ENCODE measurements around the gene RABGGTB. TPM values are rescaled to one million over a fixed set of nuclear protein-coding genes. Genes with fewer than 3 reads are reported as not detected.
"Not testable (repeated sequence)": the region's sequence is repeated elsewhere in the genome, so short reads cannot be mapped to it uniquely, and the experiment has no call there.

Gene RABGGTB
- total RNA-seq (2014; rRNA removed; shearing (Covaris generic)): 144 and 184 TPM in 2 replicates

DNA sequence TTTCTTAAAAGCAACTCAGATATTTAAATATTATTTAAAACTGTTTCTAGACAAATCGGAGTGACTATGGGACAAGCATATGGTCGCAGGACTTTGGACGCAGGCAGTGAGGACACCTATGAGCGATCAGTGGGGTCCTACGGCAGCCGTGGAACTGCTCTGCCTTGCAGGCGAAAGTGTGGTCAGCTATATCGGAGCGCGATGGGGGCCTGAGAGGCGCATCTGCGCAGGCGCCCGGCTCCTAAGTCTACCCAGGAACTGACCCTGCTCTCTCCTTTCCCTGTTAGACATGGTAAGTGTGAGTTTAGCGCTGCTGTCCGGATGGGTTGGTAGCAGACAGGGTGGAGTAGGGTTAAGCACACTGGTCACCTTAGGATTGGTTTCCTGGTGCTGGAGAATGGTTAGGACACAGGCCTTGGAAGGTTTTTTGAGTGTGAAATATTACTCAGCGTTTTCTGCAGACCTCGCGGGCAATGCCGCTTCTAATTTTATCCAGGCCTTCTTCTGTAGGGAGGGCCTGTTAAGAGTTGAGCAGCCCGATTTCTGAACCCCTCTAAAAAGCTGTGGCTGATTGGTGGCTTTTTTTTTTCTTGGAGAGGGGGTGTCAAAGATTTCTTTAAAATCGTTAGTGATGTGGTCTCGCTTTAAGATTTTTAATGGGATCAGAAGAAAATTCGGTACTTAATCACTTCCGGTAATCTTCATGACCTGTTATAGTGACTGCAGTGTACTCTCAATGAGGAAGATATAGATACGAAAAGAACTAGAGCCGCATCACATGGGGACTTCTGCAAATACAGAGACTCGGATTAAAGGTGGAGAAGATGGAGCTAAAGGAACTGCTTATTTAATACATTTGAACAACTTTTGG lies at the start of gene RABGGTB:
TSS of gene RABGGTB (plus strand) at position 274 of the 871 bp plus-strand sequence. CDS start at position 290, 16 bp downstream.
- Histone ChIP-seq H3K27me3 (replicated peaks) (no peaks in the 10 kb centered on the region), H3K9me3 (replicated peaks) (no peaks in the 10 kb centered on the region), H3K27ac (peak within 1 kb of the TSS; percentile 42), H3K4me1 (replicated peaks) (peaks cover 30% of the 10 kb centered on the region), H3K4me3 (peak within 1 kb of the TSS; percentile 48), H3K36me3 (peaks cover 43% of the 10 kb centered on the region)
- DNase-seq (ENCODE audit: low read depth in 1 of 2, low spot score in 2 of 2): peak; percentile 92 to 94

DNA sequence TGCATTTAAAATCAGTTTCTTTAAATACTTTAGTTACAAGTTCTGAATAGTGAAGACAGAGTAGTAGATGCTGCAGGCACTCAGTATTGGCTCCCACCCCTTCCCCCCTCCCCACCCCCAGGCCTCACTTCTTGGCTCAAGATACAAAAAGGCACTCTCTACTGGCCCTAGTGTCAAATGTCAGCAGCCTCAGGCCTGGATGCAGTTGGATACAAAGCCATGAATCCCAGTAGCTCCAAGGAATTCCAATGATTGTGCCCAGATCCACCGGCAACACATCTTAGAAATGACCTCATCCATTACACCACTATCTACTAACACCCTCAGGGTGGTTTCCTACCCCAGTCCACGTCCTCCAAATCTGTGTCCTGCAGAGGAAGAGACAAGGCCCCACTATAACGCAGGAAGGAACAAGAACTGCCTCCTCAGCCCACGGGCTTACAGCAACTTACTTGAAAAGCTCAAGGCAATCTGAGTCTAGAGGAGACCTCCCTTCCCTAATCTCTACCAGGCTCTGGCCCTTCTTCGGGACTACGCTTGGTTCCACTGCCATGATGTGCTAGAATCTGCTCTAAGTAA lies 43.9 kb upstream of the RABGGTB start:
- no peaks in the 10 kb centered on the region for H3K4me1 ChIP-seq (replicated peaks)
- DNase-seq (ENCODE audit: low read depth in 1 of 2, low spot score in 2 of 2): no peak
- no peak overlapping the region for H3K27ac ChIP-seq
- no peak overlapping the region for H3K4me3 ChIP-seq
- no peaks in the 10 kb centered on the region for H3K9me3 ChIP-seq (replicated peaks)
- no peaks in the 10 kb centered on the region for H3K27me3 ChIP-seq (replicated peaks)
- H3K36me3 ChIP-seq: peaks cover 40% of the 10 kb centered on the region

DNA sequence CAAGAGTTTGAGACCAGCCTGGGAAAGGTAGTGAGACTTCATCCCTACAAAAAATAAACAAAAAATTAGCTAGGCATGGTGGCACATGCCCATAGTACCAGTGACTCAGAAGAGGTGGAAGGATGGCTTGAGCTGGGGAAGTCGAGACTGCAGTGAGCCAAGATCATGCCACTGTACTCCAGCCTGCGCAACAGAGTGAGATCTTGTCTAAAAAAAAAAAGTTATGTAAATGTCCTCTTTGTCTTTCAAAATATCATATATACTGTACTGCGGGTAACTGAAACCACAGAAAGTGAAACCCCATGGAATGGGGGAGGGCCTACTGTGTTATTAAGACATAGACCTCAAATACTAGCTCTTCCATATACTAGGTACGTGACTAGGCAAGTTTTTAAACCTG lies 40.8 kb upstream of the RABGGTB start:
- H3K27ac ChIP-seq: no peak overlapping the region
- peaks cover 38% of the 10 kb centered on the region for H3K36me3 ChIP-seq
- no peak for DNase-seq (ENCODE audit: low read depth in 1 of 2, low spot score in 2 of 2)
- no peaks in the 10 kb centered on the region for H3K27me3 ChIP-seq (replicated peaks)
- H3K4me1 ChIP-seq (replicated peaks): no peaks in the 10 kb centered on the region
- H3K4me3 ChIP-seq: no peak overlapping the region
- no peaks in the 10 kb centered on the region for H3K9me3 ChIP-seq (replicated peaks)

DNA sequence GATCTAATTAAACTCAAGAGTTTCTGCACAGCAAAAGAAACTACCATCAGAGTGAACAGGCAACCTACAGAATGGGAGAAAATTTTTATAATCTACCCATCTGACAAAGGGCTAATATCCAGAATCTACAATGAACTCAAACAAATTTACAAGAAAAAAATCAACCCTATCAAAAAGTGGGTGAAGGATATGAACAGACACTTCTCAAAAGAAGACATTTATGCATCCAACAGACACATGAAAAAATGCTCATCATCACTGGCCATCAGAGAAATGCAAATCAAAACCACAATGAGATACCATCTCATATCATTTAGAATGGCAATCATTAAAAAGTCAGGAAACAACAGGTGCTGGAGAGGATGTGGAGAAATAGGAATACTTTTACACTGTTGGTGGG lies 28.8 kb upstream of the RABGGTB start:
- H3K4me1 ChIP-seq (replicated peaks); DNase-seq (ENCODE audit: low read depth in 1 of 2, low spot score in 2 of 2); H3K27me3 ChIP-seq (replicated peaks); H3K27ac ChIP-seq; H3K9me3 ChIP-seq (replicated peaks); H3K4me3 ChIP-seq: not testable (repeated sequence)
- peaks cover 53% of the 10 kb centered on the region for H3K36me3 ChIP-seq

DNA sequence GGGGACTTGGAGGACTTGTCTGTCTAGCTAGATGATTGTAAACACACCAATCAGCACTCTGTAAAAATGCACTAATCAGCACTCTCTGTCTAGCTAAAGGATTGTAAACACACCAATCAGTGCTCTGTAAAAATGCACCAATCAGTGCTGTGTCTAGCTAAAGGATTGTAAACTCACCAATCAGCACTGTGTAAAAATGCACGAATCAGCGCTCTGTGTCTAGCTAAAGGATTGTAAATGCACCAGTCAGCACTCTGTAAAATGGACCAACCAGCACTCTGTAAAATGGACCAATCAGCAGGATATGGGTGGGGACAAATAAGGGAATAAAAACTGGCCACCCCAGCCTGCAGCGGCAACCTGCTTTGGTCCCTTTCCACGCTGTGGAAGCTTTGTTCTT lies 27.5 kb upstream of the RABGGTB start:
- not testable (repeated sequence) for H3K4me1 ChIP-seq (replicated peaks); H3K27me3 ChIP-seq (replicated peaks); H3K4me3 ChIP-seq; H3K27ac ChIP-seq; H3K9me3 ChIP-seq (replicated peaks); DNase-seq (ENCODE audit: low read depth in 1 of 2, low spot score in 2 of 2)
- H3K36me3 ChIP-seq: peaks cover 48% of the 10 kb centered on the region

DNA sequence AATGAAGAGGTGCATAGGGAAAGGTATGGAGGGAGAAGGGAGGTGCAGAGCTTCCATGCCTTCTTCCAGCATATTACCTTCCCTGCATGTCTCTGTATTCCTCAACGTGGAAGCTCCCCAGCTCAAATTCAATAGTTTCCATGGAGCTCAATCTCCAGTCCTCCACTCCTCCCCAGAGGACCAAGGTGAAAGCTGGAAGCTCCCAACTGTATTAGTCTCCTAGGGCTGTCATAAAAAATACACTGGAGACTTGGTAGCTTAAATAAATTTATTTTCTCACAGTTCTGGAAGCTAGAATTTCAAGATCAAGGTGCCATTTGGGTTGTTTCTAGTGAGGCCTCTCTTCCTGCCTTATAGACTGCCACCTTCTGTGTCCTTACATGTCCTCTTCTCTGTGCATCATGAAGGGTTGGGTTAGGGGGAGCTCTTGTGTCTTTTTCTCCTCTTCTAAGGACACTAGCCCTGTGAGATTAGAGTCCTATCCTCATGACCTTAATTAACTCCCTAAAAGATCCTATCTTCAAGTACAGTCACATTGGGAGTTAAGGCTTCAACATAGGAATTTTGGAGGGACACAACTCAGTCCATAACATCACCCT lies 21.9 kb upstream of the RABGGTB start:
- H3K27me3 ChIP-seq (replicated peaks): no peaks in the 10 kb centered on the region
- H3K4me3 ChIP-seq: no peak overlapping the region
- H3K36me3 ChIP-seq: peaks cover 10% of the 10 kb centered on the region; the same call in 1 of the 2 replicates
- H3K9me3 ChIP-seq (replicated peaks): no peaks in the 10 kb centered on the region
- no peak for DNase-seq (ENCODE audit: low read depth in 1 of 2, low spot score in 2 of 2)
- peaks cover 17% of the 10 kb centered on the region for H3K4me1 ChIP-seq (replicated peaks)
- H3K27ac ChIP-seq: no peak overlapping the region

DNA sequence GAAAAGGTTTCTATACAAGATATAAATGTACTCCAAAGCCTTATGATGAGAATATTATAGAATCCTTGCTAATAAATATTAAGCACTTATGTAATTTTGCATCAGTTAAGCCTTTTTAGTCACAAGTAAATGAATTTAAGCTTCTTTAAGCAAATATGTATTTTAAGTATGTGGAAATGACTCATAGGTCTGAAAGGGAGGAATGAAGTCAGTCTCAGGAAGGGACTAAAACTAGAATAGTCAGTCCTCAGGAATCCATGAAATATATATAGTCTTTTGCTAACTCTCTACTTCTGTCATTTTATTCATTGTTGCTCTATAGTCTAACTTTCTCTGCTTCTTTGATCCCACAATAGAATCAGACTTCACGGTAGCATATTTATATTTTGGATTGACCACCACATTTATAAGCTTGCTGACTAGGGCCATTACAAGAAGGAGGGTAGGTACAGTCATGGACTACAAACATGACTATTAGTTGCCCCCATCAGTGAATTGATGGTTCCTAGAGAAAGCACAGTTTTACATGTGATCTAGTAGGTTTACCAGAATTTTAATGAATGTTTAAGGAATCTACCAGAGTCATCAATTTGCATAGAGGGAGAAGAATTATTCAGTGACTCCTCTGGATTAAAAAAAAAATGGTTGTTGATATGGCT lies 20.2 kb upstream of the RABGGTB start:
- H3K4me3 ChIP-seq: no peak overlapping the region
- DNase-seq (ENCODE audit: low read depth in 1 of 2, low spot score in 2 of 2): peak in 1 of 2 experiments; percentile 68
- H3K4me1 ChIP-seq (replicated peaks): peaks cover 17% of the 10 kb centered on the region
- peak overlapping the region; percentile 68 for H3K27ac ChIP-seq
- H3K9me3 ChIP-seq (replicated peaks): no peaks in the 10 kb centered on the region
- peaks cover 6% of the 10 kb centered on the region; the same call in 1 of the 2 replicates for H3K36me3 ChIP-seq
- H3K27me3 ChIP-seq (replicated peaks): no peaks in the 10 kb centered on the region

DNA sequence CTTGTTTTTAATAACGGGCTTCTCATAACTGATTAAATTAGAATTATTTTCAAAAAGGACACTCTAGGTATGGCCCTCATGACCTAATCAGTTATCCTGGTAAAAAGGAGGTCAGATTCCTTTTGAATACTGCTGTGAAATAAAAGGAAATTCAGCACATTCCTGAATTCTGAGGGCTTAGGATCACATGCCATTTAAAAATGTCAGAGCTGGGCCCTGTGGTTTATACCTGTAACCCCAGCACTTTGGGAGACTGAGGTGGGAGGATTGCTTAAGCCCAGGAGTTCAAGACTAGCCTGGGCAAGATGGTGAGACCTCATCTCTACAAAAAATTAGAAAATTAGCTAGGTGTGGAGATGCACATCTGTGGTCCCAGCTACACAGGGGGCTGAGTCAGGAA lies 18.0 kb upstream of the RABGGTB start:
- no peak overlapping the region for H3K4me3 ChIP-seq
- peaks cover 17% of the 10 kb centered on the region for H3K4me1 ChIP-seq (replicated peaks)
- no peaks in the 10 kb centered on the region for H3K36me3 ChIP-seq
- DNase-seq (ENCODE audit: low read depth in 1 of 2, low spot score in 2 of 2): no peak
- no peaks in the 10 kb centered on the region for H3K9me3 ChIP-seq (replicated peaks)
- no peaks in the 10 kb centered on the region for H3K27me3 ChIP-seq (replicated peaks)
- no peak overlapping the region for H3K27ac ChIP-seq

DNA sequence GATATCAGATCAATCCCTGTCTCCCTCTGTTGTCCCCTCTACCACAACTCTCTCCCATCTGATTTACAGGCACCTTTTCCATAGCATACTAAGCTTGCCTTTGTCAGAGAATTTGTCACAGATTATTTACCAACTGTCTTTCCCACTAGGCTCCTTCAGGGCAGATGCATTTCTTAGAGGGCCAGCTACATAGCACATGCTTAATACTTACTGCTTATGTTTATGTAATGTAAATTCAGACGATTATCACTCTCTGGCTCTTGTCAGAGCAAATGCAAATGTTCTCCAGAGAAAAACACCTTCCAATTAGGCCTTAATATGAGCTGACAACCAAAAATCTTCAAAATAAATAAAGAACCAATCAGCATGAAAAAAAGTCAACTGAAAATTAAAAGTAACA lies 15.3 kb upstream of the RABGGTB start:
- no peak overlapping the region for H3K27ac ChIP-seq
- H3K27me3 ChIP-seq (replicated peaks): no peaks in the 10 kb centered on the region
- H3K4me1 ChIP-seq (replicated peaks): peaks cover 12% of the 10 kb centered on the region
- DNase-seq (ENCODE audit: low read depth in 1 of 2, low spot score in 2 of 2): no peak
- H3K9me3 ChIP-seq (replicated peaks): no peaks in the 10 kb centered on the region
- H3K4me3 ChIP-seq: no peak overlapping the region
- no peaks in the 10 kb centered on the region for H3K36me3 ChIP-seq

DNA sequence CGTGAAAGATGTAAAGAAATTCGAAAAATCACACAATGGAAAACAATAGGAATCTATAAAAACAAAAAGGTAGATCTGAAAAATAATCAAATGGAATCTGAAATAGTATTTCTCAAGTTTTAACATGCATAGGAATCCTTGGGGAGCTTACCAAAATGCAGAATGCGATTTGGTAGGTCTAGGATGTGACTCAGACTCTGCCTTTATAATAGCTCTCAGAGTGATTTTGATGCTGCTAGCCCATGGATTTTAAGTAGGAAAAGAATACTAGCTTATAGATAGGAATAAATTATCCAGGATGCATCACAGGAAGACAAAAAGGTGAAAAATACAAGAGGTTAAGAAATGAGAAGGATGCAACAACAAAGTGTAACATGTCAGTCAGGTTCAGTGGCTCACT lies 14.1 kb upstream of the RABGGTB start:
- Histone ChIP-seq H3K27ac (no peak overlapping the region), H3K36me3 (no peaks in the 10 kb centered on the region), H3K9me3 (replicated peaks) (no peaks in the 10 kb centered on the region), H3K27me3 (replicated peaks) (no peaks in the 10 kb centered on the region), H3K4me1 (replicated peaks) (peaks cover 4% of the 10 kb centered on the region; the same call in 1 of the 2 replicates), H3K4me3 (no peak overlapping the region)
- DNase-seq (ENCODE audit: low read depth in 1 of 2, low spot score in 2 of 2): no peak

DNA sequence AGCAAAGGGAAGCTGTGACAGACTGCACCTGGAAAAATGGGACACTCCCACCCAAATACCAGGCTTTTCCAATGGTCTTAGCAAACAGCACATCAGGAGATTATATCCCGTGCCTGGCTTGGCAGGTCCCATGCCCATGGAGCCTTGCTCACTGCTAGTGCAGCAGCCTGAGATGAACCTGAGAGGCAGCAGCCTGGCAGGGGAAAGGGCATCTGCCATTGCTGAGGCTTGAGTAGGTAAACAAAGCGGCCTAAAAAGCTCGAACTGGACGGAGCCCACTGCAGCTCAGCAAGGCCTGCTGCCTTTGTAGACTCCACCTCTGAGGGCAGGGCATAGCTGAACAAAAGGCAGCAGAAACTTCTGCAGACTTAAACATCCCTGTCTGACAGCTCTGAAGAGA lies 8.2 kb upstream of the RABGGTB start:
- not testable (repeated sequence) for H3K27me3 ChIP-seq (replicated peaks); DNase-seq (ENCODE audit: low read depth in 1 of 2, low spot score in 2 of 2); H3K27ac ChIP-seq; H3K4me1 ChIP-seq (replicated peaks); H3K36me3 ChIP-seq; H3K9me3 ChIP-seq (replicated peaks); H3K4me3 ChIP-seq

DNA sequence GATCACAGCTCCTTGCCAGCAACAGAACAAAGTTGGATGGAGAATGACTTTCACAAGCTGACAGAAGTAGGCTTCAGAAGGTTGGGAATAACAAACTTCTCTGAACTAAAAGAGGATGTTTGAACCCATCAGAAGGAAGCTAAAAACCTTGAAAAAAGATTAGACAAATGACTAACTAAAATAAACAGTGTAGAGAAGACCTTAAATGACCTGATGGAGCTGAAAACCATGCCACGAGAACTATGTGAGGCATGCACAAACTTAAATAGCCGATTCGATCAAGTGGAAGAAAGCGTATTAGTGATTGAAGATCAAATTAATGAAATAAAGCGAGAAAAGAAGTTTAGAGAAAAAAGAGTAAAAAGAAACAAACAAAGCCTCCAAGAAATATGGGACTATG lies 7.4 kb upstream of the RABGGTB start:
- H3K27me3 ChIP-seq (replicated peaks); H3K9me3 ChIP-seq (replicated peaks); H3K27ac ChIP-seq; H3K4me1 ChIP-seq (replicated peaks); H3K36me3 ChIP-seq; H3K4me3 ChIP-seq; DNase-seq (ENCODE audit: low read depth in 1 of 2, low spot score in 2 of 2): not testable (repeated sequence)

DNA sequence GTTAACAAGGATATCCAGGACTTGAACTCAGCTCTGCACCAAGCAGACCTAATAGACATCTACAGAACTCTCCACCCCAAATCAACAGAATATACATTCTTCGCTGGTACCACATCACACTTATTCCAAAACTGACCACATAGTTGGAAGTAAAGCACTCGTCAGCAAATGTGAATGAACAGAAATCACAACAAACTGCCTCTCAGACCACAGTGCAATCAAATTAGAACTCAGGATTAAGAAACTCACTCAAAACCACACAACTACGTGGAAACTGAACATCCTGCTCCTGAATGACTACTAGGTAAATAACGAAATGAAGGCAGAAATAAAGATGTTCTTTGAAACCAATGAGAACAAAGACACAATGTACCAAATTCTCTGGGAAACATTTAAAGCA lies 5.9 kb upstream of the RABGGTB start:
- H3K4me3 ChIP-seq; H3K4me1 ChIP-seq (replicated peaks); H3K27ac ChIP-seq; H3K9me3 ChIP-seq (replicated peaks); DNase-seq (ENCODE audit: low read depth in 1 of 2, low spot score in 2 of 2); H3K36me3 ChIP-seq; H3K27me3 ChIP-seq (replicated peaks): not testable (repeated sequence)

DNA sequence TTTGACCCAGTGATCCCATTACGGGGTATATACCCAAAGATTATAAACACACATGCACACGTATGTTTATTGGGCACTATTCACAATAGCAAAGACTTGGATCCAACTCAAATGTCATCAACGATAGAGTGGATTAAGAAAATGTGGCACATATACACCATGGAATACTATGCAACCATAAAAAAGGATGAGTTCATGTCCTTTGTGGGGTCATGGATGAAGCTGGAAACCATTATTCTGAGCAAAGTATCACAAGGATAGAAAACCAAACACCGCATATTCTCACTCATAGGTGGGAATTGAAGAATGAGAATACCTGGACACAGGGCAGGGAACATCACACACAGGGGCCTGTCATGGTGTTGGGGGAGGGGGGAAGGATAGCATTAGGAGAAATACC lies 2.1 kb upstream of the RABGGTB start:
- H3K27me3 ChIP-seq (replicated peaks); H3K9me3 ChIP-seq (replicated peaks); H3K27ac ChIP-seq; H3K4me3 ChIP-seq; DNase-seq (ENCODE audit: low read depth in 1 of 2, low spot score in 2 of 2): not testable (repeated sequence)
- H3K36me3 ChIP-seq: peaks cover 20% of the 10 kb centered on the region
- peaks cover 16% of the 10 kb centered on the region for H3K4me1 ChIP-seq (replicated peaks)

Data from SJSA1 (cell line).